Measurements from ENCODE around the gene ZNF784. TPM values are rescaled to one million over a fixed set of nuclear protein-coding genes. Genes with fewer than 3 reads are reported as not detected.
A peak's percentile ranks its signal among the peaks of the same experiment; 100 is the strongest.

ZNF784 gene
- total and polyA plus RNA-seq, 9 of the 15 experiments (the other 6 are each of a cell fraction or from before 2014, with no cell fraction given): 0.14 to 6.1 (median 2.1) TPM

GRCh38 chr19:55653651-55654322, 29.4 kb upstream of the ZNF784 start (continued):
- TF ChIP-seq MED1 (CRISPR knock-in tag; IDR thresholded peaks at IDR 0.05; ENCODE audit: borderline replicate concordance) (no peak), TCF3 (CRISPR knock-in tag; IDR thresholded peaks at IDR 0.05) (peak; percentile 40; the same call in 1 of the 2 replicates), ZNF445 (CRISPR knock-in tag; IDR thresholded peaks at IDR 0.05; ENCODE audit: low read depth) (no peak), ZFP30 (CRISPR knock-in tag; IDR thresholded peaks at IDR 0.05; ENCODE audit: borderline replicate concordance) (no peak), CREM (IDR thresholded peaks at IDR 0.05; ENCODE audit: low read depth) (peak; percentile 87), ZC3H11A (IDR thresholded peaks at IDR 0.05; ENCODE audit: low read depth, low read length) (no peak), PHF20 (IDR thresholded peaks at IDR 0.05; ENCODE audit: partially characterized antibody) (peak; percentile 88), FOS (IDR thresholded peaks at IDR 0.05; ENCODE audit: extremely low read depth, insufficient read length) (no peak), SAFB (IDR thresholded peaks at IDR 0.05; ENCODE audit: borderline replicate concordance, low read depth, low read length) (no peak), DNMT1 (IDR thresholded peaks at IDR 0.05) (no peak), NCOA1 (IDR thresholded peaks at IDR 0.05; ENCODE audit: low read depth) (peak; percentile 87), POLR2H (tag; IDR thresholded peaks at IDR 0.05; ENCODE audit: low read depth) (0 out of 2 replicates have a peak, but pooled peaks have one; percentile 52), TAF1 (IDR thresholded peaks at IDR 0.05; ENCODE audit: control insufficient read depth, extremely low read depth, insufficient read depth, low read length, severe bottlenecking) (no peak), RBBP5 (IDR thresholded peaks at IDR 0.05; ENCODE audit: borderline replicate concordance, insufficient read depth, low read length, poor library complexity, severe bottlenecking) (peak; percentile 78)
- TF ChIP-seq, protein P1, sequence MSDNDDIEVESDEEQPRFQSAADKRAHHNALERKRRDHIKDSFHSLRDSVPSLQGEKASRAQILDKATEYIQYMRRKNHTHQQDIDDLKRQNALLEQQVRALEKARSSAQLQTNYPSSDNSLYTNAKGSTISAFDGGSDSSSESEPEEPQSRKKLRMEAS (CRISPR knock-in tag; IDR thresholded peaks at IDR 0.05): peak; percentile 75
- TF ChIP-seq, protein P2, sequence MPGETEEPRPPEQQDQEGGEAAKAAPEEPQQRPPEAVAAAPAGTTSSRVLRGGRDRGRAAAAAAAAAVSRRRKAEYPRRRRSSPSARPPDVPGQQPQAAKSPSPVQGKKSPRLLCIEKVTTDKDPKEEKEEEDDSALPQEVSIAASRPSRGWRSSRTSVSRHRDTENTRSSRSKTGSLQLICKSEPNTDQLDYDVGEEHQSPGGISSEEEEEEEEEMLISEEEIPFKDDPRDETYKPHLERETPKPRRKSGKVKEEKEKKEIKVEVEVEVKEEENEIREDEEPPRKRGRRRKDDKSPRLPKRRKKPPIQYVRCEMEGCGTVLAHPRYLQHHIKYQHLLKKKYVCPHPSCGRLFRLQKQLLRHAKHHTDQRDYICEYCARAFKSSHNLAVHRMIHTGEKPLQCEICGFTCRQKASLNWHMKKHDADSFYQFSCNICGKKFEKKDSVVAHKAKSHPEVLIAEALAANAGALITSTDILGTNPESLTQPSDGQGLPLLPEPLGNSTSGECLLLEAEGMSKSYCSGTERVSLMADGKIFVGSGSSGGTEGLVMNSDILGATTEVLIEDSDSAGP (CRISPR knock-in tag; IDR thresholded peaks at IDR 0.05): no peak
- TF ChIP-seq, protein P3, sequence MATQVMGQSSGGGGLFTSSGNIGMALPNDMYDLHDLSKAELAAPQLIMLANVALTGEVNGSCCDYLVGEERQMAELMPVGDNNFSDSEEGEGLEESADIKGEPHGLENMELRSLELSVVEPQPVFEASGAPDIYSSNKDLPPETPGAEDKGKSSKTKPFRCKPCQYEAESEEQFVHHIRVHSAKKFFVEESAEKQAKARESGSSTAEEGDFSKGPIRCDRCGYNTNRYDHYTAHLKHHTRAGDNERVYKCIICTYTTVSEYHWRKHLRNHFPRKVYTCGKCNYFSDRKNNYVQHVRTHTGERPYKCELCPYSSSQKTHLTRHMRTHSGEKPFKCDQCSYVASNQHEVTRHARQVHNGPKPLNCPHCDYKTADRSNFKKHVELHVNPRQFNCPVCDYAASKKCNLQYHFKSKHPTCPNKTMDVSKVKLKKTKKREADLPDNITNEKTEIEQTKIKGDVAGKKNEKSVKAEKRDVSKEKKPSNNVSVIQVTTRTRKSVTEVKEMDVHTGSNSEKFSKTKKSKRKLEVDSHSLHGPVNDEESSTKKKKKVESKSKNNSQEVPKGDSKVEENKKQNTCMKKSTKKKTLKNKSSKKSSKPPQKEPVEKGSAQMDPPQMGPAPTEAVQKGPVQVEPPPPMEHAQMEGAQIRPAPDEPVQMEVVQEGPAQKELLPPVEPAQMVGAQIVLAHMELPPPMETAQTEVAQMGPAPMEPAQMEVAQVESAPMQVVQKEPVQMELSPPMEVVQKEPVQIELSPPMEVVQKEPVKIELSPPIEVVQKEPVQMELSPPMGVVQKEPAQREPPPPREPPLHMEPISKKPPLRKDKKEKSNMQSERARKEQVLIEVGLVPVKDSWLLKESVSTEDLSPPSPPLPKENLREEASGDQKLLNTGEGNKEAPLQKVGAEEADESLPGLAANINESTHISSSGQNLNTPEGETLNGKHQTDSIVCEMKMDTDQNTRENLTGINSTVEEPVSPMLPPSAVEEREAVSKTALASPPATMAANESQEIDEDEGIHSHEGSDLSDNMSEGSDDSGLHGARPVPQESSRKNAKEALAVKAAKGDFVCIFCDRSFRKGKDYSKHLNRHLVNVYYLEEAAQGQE (IDR thresholded peaks at IDR 0.05; ENCODE audit: borderline replicate concordance): peak; percentile 69; the same call in 1 of the 2 replicates
- TF ChIP-seq, protein P3 (CRISPR knock-in tag; IDR thresholded peaks at IDR 0.05; ENCODE audit: low read depth): 0 out of 2 replicates have a peak, but pooled peaks have one; percentile 65

Data from K562 (cell line).